Caco-2 (cell line): Measurements from ENCODE around the gene ATRX. TPM values are rescaled to one million over a fixed set of nuclear protein-coding genes. Genes with fewer than 3 reads are reported as not detected.

Experiments used
- BruUV-seq: library from RNA; stranded (reverse); fragments of 400-500 nt; replicated peaks from 2 replicates; lab custom pipeline; 2021; lab: Mats Ljungman, UMichigan
- CTCF ChIA-PET: fragments of 300-600 bp; sonication (Branson Sonifier 250); formaldehyde crosslinking; loops from one replicate; lab custom pipeline; 2022; ENCODE audit warnings: antibody characterized with exemption; lab: Charles Lee
- POLR2A ChIA-PET: fragments of 300-600 bp; sonication (Branson Sonifier 250); formaldehyde crosslinking; loops from one replicate; lab custom pipeline; 2022; ENCODE audit warnings: antibody characterized with exemption; lab: Charles Lee
- DNase-seq, 2 experiments: peaks; one replicate each; pipeline versions ENCODE4 v3.0.0 to v3.0.0-alpha.2; 2020 to 2022
- H3K27me3 ChIP-seq: replicated peaks from 2 replicates; pipeline ENCODE4 v1.6.0; 2011; ENCODE audit warnings: low read length; ENCODE audit not compliant: control insufficient read depth, insufficient read depth
- H3K36me3 ChIP-seq: 2 replicates; pipeline ENCODE4 v1.5.1; 2011; ENCODE audit warnings: low read length; ENCODE audit not compliant: control insufficient read depth, insufficient read depth
- H3K4me1 ChIP-seq: fragments of 250-450 bp; sonication (Bioruptor Pico); 2 replicates; pipeline ENCODE4 v1.5.1; 2020; ENCODE audit warnings: mild to moderate bottlenecking
- H3K4me3 ChIP-seq: 2 replicates; pipeline ENCODE4 v1.5.1; 2011; ENCODE audit warnings: low read depth, mild to moderate bottlenecking, control low read depth, low read length
- H3K9me3 ChIP-seq: fragments of 250-450 bp; sonication (Bioruptor Pico); 2 replicates; pipeline ENCODE4 v1.5.1; 2020; ENCODE audit warnings: mild to moderate bottlenecking, moderate library complexity
- H3K27ac Mint-ChIP-seq: one replicate; pipeline ENCODE4 v1.8.0; 2022; ENCODE audit warnings: mixed read lengths; ENCODE audit not compliant: unreplicated experiment
- H3K27me3 Mint-ChIP-seq: one replicate; pipeline ENCODE4 v1.8.0; 2022; ENCODE audit warnings: mixed read lengths; ENCODE audit not compliant: insufficient read depth, unreplicated experiment
- H3K36me3 Mint-ChIP-seq: one replicate; pipeline ENCODE4 v1.8.0; 2022; ENCODE audit warnings: mild to moderate bottlenecking, mixed read lengths; ENCODE audit not compliant: insufficient read depth, unreplicated experiment
- H3K4me1 Mint-ChIP-seq: one replicate; pipeline ENCODE4 v1.8.0; 2022; ENCODE audit warnings: low read depth, mixed read lengths; ENCODE audit not compliant: unreplicated experiment
- H3K4me3 Mint-ChIP-seq: one replicate; pipeline ENCODE4 v1.8.0; 2022; ENCODE audit warnings: mild to moderate bottlenecking, moderate library complexity, mixed read lengths; ENCODE audit not compliant: unreplicated experiment
- H3K9me3 Mint-ChIP-seq: one replicate; pipeline ENCODE4 v1.8.0; 2022; ENCODE audit warnings: mixed read lengths; ENCODE audit not compliant: unreplicated experiment
- intact Hi-C: fragments of 100-400 bp; cut with micrococcal nuclease; formaldehyde crosslinking; loops from one replicate; pipeline ENCODE4 v1.10.0; 2022; ENCODE audit not compliant: unreplicated experiment
- total RNA-seq: library from RNA; stranded (reverse); gene quantifications from 2 replicates; pipeline ENCODE4 v1.2.3, GENCODE V29; 2022
- TF ChIP-seq, protein P1 (sequence below), 2 experiments: fragments of 200-600 bp in 1 of 2; IDR thresholded peaks; 1 replicate in 1 of 2; 2 replicates in 1 of 2; pipeline versions ENCODE4 v1.5.1 to v1.8.0; 2011 to 2022; ENCODE audit warnings: antibody characterized with exemption in 1 of 2, control low read depth in 1 of 2, inconsistent platforms in 1 of 2, low read depth in 1 of 2, low read length in 1 of 2, mild to moderate bottlenecking in 1 of 2, moderate library complexity in 1 of 2; ENCODE audit not compliant: insufficient read depth in 1 of 2, severe bottlenecking in 1 of 2, unreplicated experiment in 1 of 2

ATRX gene
- total RNA-seq, 1 experiment from 2014 or later, result 61.2 TPM

DNA sequence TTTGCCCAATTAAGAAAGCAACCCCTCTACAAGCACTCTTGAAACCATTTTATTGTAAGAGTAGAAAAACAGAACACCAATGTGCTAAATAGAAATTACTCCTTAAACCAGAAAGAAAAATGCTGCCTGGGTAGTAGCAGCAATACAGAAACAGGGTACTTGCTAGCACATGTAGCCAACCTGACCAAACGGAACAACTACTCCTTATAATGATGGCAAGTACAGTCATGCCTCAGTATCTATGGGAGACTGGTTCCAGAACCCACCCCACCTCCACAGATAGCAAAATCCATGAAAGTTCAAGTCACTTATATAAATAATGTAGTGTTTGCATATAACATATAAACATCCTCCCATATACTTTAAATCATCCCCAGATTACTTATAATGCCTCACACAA, 168.8 kb downstream of the ATRX start:
- no TSS peak for BruUV-seq

DNA sequence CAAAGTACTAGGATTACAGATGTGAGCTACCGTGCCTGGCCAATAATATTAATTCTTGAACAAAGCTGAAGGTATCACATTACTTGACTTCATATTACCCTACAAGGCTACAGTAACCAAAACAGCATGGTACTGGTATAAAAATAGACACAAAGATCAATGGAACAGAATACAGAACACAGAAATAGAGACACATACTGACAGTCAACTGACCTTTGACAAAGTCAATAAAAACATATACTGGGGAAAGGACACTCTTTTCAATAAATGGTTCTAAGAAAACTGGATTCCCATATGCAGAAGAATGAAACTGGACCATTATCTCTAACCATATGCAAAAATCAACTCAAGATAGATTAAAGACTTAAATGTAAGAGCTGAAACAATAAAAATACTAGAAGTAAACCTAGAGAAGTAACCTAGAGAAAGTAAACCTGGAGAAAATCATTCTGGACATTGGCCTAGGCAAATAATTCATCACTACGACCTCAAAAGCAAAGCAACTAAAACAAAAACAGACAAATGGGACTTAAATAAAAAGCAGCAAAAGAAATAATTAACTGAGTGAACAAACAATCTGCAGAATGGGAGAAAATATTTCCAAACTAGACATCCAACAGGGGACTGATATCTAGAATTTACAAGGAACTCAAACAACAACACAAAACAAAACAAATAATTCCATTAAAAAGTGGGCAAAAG, 182.2 kb downstream of the ATRX start:
- H3K9me3 Mint-ChIP-seq, result no peaks in the 10 kb centered on the region
- Histone ChIP-seq H3K27me3 (no peaks in the 10 kb centered on the region), H3K4me1 (no peaks in the 10 kb centered on the region), H3K4me3 (no peak overlapping the region), H3K9me3 (no peaks in the 10 kb centered on the region), H3K36me3 (no peaks in the 10 kb centered on the region)
- H3K36me3 Mint-ChIP-seq, result peaks cover 26% of the 10 kb centered on the region
- no peaks in the 10 kb centered on the region for H3K27me3 Mint-ChIP-seq
- ChIA-PET POLR2A (no interaction called here), CTCF (no interaction called here)
- TF ChIP-seq, protein P1, sequence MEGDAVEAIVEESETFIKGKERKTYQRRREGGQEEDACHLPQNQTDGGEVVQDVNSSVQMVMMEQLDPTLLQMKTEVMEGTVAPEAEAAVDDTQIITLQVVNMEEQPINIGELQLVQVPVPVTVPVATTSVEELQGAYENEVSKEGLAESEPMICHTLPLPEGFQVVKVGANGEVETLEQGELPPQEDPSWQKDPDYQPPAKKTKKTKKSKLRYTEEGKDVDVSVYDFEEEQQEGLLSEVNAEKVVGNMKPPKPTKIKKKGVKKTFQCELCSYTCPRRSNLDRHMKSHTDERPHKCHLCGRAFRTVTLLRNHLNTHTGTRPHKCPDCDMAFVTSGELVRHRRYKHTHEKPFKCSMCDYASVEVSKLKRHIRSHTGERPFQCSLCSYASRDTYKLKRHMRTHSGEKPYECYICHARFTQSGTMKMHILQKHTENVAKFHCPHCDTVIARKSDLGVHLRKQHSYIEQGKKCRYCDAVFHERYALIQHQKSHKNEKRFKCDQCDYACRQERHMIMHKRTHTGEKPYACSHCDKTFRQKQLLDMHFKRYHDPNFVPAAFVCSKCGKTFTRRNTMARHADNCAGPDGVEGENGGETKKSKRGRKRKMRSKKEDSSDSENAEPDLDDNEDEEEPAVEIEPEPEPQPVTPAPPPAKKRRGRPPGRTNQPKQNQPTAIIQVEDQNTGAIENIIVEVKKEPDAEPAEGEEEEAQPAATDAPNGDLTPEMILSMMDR (IDR thresholded peaks at IDR 0.05; ENCODE audit: insufficient read depth in 1 of 2, low read depth in 1 of 2, low read length in 1 of 2, severe bottlenecking in 1 of 2, unreplicated experiment in 1 of 2), result no peak
- no peak for DNase-seq
- intact Hi-C loops, result no loop called here
- BruUV-seq, result no TSS peak
- no peak overlapping the region for H3K27ac Mint-ChIP-seq
- no peak overlapping the region for H3K4me3 Mint-ChIP-seq
- H3K4me1 Mint-ChIP-seq, result no peaks in the 10 kb centered on the region

More for the DNA sequence above, 168.8 kb downstream of the ATRX start:
- H3K27me3 ChIP-seq, result no peaks in the 10 kb centered on the region
- ChIA-PET POLR2A (no interaction called here), CTCF (no interaction called here)
- intact Hi-C loops, result no loop called here
- Mint-ChIP-seq H3K9me3 (no peaks in the 10 kb centered on the region), H3K27me3 (no peaks in the 10 kb centered on the region), H3K4me1 (peaks cover 2% of the 10 kb centered on the region), H3K36me3 (peaks cover 14% of the 10 kb centered on the region), H3K27ac (no peak overlapping the region), H3K4me3 (no peak overlapping the region)
- DNase-seq, result no peak
- H3K36me3 ChIP-seq, result no peaks in the 10 kb centered on the region
- H3K4me3 ChIP-seq, result no peak overlapping the region
- TF ChIP-seq, protein P1 (IDR thresholded peaks at IDR 0.05; ENCODE audit: insufficient read depth in 1 of 2, low read depth in 1 of 2, low read length in 1 of 2, severe bottlenecking in 1 of 2, unreplicated experiment in 1 of 2), result no peak
- H3K9me3 ChIP-seq, result no peaks in the 10 kb centered on the region
- H3K4me1 ChIP-seq, result no peaks in the 10 kb centered on the region

DNA sequence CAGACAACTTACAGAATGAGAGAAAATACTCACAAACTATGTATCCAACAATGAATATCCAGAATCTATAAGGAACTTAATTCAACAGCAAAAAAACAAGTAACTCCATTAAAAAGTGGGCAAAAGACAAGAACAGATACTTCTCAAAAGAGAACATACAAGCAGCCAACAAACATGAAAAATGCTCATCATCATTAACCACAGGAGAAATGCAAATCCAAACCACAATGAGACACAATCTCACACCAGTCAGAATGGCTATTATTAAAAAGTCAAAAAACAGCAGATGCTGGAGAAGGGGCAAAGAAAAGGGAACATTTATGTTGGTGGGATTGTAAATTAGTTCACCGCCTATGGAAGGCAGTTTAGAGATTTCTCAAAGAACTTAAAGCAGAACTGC, 188.5 kb downstream of the ATRX start:
- no peaks in the 10 kb centered on the region for H3K4me1 Mint-ChIP-seq
- no peaks in the 10 kb centered on the region for H3K4me1 ChIP-seq
- peaks cover 37% of the 10 kb centered on the region for H3K36me3 Mint-ChIP-seq
- no TSS peak for BruUV-seq
- TF ChIP-seq, protein P1 (IDR thresholded peaks at IDR 0.05; ENCODE audit: insufficient read depth in 1 of 2, low read depth in 1 of 2, low read length in 1 of 2, severe bottlenecking in 1 of 2, unreplicated experiment in 1 of 2), result no peak
- intact Hi-C loops, result no loop called here
- no peak overlapping the region for H3K4me3 Mint-ChIP-seq
- POLR2A ChIA-PET, result no interaction called here
- H3K36me3 ChIP-seq, result no peaks in the 10 kb centered on the region
- DNase-seq, result no peak
- H3K9me3 ChIP-seq, result no peaks in the 10 kb centered on the region
- CTCF ChIA-PET, result no interaction called here
- no peaks in the 10 kb centered on the region for H3K9me3 Mint-ChIP-seq
- H3K27me3 ChIP-seq, result no peaks in the 10 kb centered on the region
- H3K4me3 ChIP-seq, result no peak overlapping the region
- no peak overlapping the region for H3K27ac Mint-ChIP-seq
- no peaks in the 10 kb centered on the region for H3K27me3 Mint-ChIP-seq
